MM.1S (cell line): Measurements from ENCODE around the gene TP53TG5.

ENCODE experiments used
- DNase-seq: peaks from one replicate; pipeline ENCODE4 v3.0.0-alpha.2; 2015
- H2AFZ ChIP-seq: fragments of 300-600 bp; sonication (generic); 2 replicates; pipeline ENCODE4 v1.6.0; 2016; ENCODE audit warnings: antibody characterized with exemption, low read length
- H3F3A ChIP-seq: fragments of 300-600 bp; sonication (generic); 2 replicates; pipeline ENCODE4 v1.6.1; 2016; ENCODE audit warnings: mild to moderate bottlenecking, antibody characterized with exemption, low read length, moderate library complexity, mixed read lengths; ENCODE audit not compliant: insufficient read depth
- H3K27ac ChIP-seq: fragments of 300-600 bp; sonication (generic); 2 replicates; pipeline ENCODE4 v1.5.1; 2016; ENCODE audit warnings: mild to moderate bottlenecking, low read length
- H3K27me3 ChIP-seq: fragments of 300-600 bp; sonication (generic); replicated peaks from 2 replicates; pipeline ENCODE4 v1.6.0; 2016; ENCODE audit warnings: low read length; ENCODE audit not compliant: insufficient read depth
- H3K36me3 ChIP-seq: fragments of 300-600 bp; sonication (generic); replicated peaks from 2 replicates; pipeline ENCODE4 v1.6.1; 2016; ENCODE audit warnings: mild to moderate bottlenecking, low read length, mixed read lengths; ENCODE audit not compliant: insufficient read depth
- H3K4me1 ChIP-seq: fragments of 300-600 bp; sonication (generic); 2 replicates; pipeline ENCODE4 v1.6.1; 2016; ENCODE audit warnings: low read length, mixed read lengths
- H3K4me2 ChIP-seq: fragments of 300-600 bp; sonication (generic); 2 replicates; pipeline ENCODE4 v1.6.0; 2016; ENCODE audit warnings: low read depth, low read length
- H3K4me3 ChIP-seq: fragments of 300-600 bp; sonication (generic); 2 replicates; pipeline ENCODE4 v1.5.1; 2016; ENCODE audit warnings: low read length, mixed read lengths
- H3K79me2 ChIP-seq: fragments of 300-600 bp; sonication (generic); 2 replicates; pipeline ENCODE4 v1.6.1; 2016; ENCODE audit warnings: mixed run types, low read length, mixed read lengths
- H3K9ac ChIP-seq: fragments of 300-600 bp; sonication (generic); 2 replicates; pipeline ENCODE4 v1.6.1; 2016; ENCODE audit warnings: low read length, mixed read lengths
- H3K9me2 ChIP-seq: fragments of 300-600 bp; sonication (generic); replicated peaks from 2 replicates; pipeline ENCODE4 v1.6.1; 2016; ENCODE audit warnings: mild to moderate bottlenecking, low read length, mixed read lengths; ENCODE audit not compliant: insufficient read depth
- H3K9me3 ChIP-seq: fragments of 300-600 bp; sonication (generic); replicated peaks from 2 replicates; pipeline ENCODE4 v1.6.1; 2016; ENCODE audit warnings: mild to moderate bottlenecking, low read length, mixed read lengths; ENCODE audit not compliant: insufficient read depth
- H4K20me1 ChIP-seq: fragments of 300-600 bp; sonication (generic); 2 replicates; pipeline ENCODE4 v1.6.1; 2016; ENCODE audit warnings: mild to moderate bottlenecking, low read length, moderate library complexity, mixed read lengths; ENCODE audit not compliant: insufficient read depth
- EZH2 ChIP-seq: fragments of 300-600 bp; sonication (generic); optimal IDR thresholded peaks from 2 replicates; pipeline ENCODE3; 2017; ENCODE audit warnings: low read depth, mild to moderate bottlenecking, antibody characterized with exemption, low read length, mixed read lengths
- EZH2phosphoT487 ChIP-seq: fragments of 300-600 bp; sonication (generic); IDR thresholded peaks from 2 replicates; pipeline ENCODE4 v1.6.1; 2018; ENCODE audit warnings: antibody characterized with exemption, low read length
- TF ChIP-seq, protein P1 (sequence below): fragments of 300-600 bp; sonication (generic); IDR thresholded peaks from 2 replicates; pipeline ENCODE4 v1.5.1; 2016; ENCODE audit warnings: antibody characterized with exemption, low read length, mixed read lengths

Gene TP53TG5

DNA sequence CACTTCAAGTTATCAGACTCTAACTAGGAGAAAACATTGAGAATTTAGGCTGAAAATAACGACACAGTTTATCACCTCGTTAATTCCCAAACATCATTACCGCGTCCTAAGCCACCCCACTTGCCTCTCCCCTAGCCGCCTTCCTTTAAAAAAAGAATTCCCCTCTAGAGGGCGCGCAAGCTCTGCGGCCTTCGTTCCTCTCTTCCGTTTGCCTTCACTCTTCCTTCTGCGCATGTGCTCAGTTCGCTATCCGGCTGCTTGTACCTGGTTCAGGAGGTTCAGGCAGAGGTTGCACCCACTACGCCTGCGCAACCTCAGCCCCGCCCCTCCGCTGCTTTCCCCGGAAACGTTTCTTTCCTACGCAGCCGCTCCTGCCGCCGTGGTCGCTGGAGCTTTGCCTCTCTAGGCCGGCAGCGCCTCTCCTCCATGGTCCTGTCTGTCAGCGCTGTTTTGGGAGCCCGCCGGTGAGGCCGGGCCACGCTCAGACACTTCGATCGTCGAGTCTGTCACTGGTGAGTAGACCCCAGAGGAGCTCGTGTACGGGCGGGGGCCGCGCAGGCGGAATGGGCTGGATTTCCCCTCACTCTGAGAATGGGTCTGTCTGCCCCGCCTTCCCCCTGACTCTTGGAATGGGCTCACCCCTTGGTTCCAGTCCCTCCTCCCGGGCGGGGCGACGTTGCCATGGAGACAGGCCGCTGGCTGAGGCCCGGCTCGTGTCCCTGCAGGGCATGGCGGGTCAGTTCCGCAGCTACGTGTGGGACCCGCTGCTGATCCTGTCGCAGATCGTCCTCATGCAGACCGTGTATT is 15.1 kb downstream of the TP53TG5 start, which contains the start of gene SYS1:
SYS1 (plus strand) TSS at position 353 of the 807 bp plus-strand sequence; CDS start at position 729, 376 bp downstream.
- Histone ChIP-seq H2AFZ (peak within 1 kb of the TSS; percentile 92), H3K4me1 (peaks cover 19% of the 10 kb centered on the region), H3K9me3 (no peaks in the 10 kb centered on the region), H3K36me3 (no peaks in the 10 kb centered on the region), H4K20me1 (no peaks in the 10 kb centered on the region), H3K4me3 (peak within 1 kb of the TSS; percentile 95), H3K27me3 (no peaks in the 10 kb centered on the region), H3K79me2 (peaks cover 39% of the 10 kb centered on the region), H3F3A (peaks cover 18% of the 10 kb centered on the region), H3K9me2 (no peaks in the 10 kb centered on the region), H3K9ac (peak within 1 kb of the TSS; percentile 87), H3K27ac (peak within 1 kb of the TSS; percentile 86; the same call in 1 of the 2 replicates), H3K4me2 (peak within 1 kb of the TSS; percentile 97)
- DNase-seq, result peak; percentile 98
- no peak for TF ChIP-seq EZH2
- TF ChIP-seq, protein P1, sequence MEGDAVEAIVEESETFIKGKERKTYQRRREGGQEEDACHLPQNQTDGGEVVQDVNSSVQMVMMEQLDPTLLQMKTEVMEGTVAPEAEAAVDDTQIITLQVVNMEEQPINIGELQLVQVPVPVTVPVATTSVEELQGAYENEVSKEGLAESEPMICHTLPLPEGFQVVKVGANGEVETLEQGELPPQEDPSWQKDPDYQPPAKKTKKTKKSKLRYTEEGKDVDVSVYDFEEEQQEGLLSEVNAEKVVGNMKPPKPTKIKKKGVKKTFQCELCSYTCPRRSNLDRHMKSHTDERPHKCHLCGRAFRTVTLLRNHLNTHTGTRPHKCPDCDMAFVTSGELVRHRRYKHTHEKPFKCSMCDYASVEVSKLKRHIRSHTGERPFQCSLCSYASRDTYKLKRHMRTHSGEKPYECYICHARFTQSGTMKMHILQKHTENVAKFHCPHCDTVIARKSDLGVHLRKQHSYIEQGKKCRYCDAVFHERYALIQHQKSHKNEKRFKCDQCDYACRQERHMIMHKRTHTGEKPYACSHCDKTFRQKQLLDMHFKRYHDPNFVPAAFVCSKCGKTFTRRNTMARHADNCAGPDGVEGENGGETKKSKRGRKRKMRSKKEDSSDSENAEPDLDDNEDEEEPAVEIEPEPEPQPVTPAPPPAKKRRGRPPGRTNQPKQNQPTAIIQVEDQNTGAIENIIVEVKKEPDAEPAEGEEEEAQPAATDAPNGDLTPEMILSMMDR, result peak; percentile 88

DNA sequence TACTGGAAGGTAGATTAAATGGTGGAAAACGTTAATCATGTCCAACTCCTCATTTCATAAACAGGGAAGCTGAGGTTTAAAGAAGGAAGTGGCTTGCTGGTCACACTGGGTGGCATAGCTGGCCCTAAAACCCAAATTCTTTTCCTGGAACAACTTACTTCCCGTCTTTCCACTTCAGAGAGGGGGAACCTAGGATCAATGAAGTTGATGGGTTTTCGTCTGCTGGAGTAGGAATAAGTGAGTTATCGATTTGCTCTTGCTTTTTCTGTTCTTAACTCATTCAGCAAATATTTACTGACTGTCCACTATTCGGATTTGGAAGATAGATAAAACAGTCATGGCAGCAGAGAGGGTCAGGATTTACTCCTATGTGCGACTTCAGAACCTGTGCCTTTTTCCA is 16.3 kb downstream of the TP53TG5 start:
- Histone ChIP-seq H3K9me3 (no peaks in the 10 kb centered on the region), H3K27ac (no peak overlapping the region), H3K79me2 (peaks cover 34% of the 10 kb centered on the region), H3K9ac (no peak overlapping the region), H4K20me1 (no peaks in the 10 kb centered on the region), H3K4me3 (no peak overlapping the region), H3K27me3 (no peaks in the 10 kb centered on the region), H2AFZ (no peak overlapping the region), H3K9me2 (no peaks in the 10 kb centered on the region), H3K36me3 (no peaks in the 10 kb centered on the region), H3K4me2 (no peak overlapping the region), H3F3A (peaks cover 6% of the 10 kb centered on the region; the same call in 1 of the 2 replicates), H3K4me1 (peaks cover 17% of the 10 kb centered on the region)
- no peak for DNase-seq
- TF ChIP-seq EZH2 (no peak), EZH2phosphoT487 (no peak)
- TF ChIP-seq, protein P1, result no peak

DNA sequence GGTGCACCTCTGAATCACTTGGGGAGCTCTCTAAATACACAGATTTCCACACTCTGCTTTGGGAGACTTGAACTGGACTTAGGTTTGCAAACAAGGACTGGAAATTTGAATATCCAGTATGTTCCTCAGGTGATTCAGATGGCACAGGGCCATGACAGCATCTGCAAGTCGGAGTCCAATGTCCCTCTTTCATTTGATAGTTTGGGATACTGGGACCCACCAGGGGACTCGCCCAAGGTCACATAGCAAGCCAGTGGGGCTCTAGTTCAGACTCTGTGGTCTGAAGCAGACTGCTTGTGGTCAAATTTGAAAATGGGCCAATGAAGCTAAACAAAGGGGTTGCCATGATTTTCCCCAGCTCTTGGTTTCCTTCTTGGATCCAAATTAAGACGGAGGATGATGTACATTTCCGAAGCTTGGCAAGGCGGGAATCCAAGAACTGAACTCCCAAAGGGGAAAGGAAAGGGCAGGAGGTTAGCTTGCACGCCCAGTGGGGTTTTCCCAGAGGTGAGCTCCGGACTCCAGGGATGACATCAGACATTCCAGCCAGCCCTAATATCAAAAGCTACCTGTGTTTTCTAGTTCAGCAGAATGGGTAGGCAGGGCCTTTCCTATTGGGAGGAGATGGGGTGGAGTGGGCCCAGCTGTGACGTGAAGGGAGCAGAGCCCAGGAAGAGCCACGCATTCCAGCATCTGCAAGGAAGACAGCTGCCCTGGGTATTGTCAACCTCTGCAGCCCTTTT is 18.5 kb downstream of the TP53TG5 start:
- H3K4me2 ChIP-seq, result no peak overlapping the region
- no peaks in the 10 kb centered on the region for H3K36me3 ChIP-seq
- DNase-seq, result no peak
- H4K20me1 ChIP-seq, result no peaks in the 10 kb centered on the region
- peaks cover 8% of the 10 kb centered on the region for H3F3A ChIP-seq
- H3K4me3 ChIP-seq, result no peak overlapping the region
- peaks cover 22% of the 10 kb centered on the region for H3K4me1 ChIP-seq
- no peak overlapping the region for H3K9ac ChIP-seq
- no peak overlapping the region for H3K27ac ChIP-seq
- H3K9me2 ChIP-seq, result no peaks in the 10 kb centered on the region
- H3K9me3 ChIP-seq, result no peaks in the 10 kb centered on the region
- H3K79me2 ChIP-seq, result peaks cover 12% of the 10 kb centered on the region
- TF ChIP-seq, protein P1, result no peak
- no peaks in the 10 kb centered on the region for H3K27me3 ChIP-seq
- no peak overlapping the region for H2AFZ ChIP-seq
